Neural progenitor cell (in vitro differentiated cells): ENCODE results near the gene TEAD1. TPM values are rescaled to one million over a fixed set of nuclear protein-coding genes. Genes with fewer than 3 reads are reported as not detected.
A peak's percentile ranks its signal among the peaks of the same experiment; 100 is the strongest.

Experiments
- DNase-seq: peaks from one replicate; pipeline ENCODE4 v3.0.0-alpha.2; 2016; ENCODE audit warnings: low spot score
- H2AFZ ChIP-seq: fragments of 200-600 bp; sonication (generic); replicated peaks from 2 replicates; pipeline ENCODE4 v1.6.1; 2016; ENCODE audit warnings: antibody characterized with exemption
- H3F3A ChIP-seq: fragments of 200-600 bp; sonication (generic); 2 replicates; pipeline ENCODE4 v1.6.1; 2016; ENCODE audit warnings: antibody characterized with exemption, low read depth
- H3K27ac ChIP-seq: fragments of 200-600 bp; sonication (generic); 2 replicates; pipeline ENCODE4 v1.5.1; 2016; ENCODE audit warnings: mild to moderate bottlenecking
- H3K27me3 ChIP-seq: fragments of 200-600 bp; sonication (generic); 2 replicates; pipeline ENCODE4 v1.6.1; 2016; ENCODE audit warnings: mild to moderate bottlenecking, moderate library complexity
- H3K36me3 ChIP-seq: fragments of 200-600 bp; sonication (generic); 2 replicates; pipeline ENCODE4 v1.5.1; 2016
- H3K4me1 ChIP-seq: fragments of 200-600 bp; sonication (generic); 2 replicates; pipeline ENCODE4 v1.6.1; 2016; ENCODE audit warnings: mixed run types
- H3K4me2 ChIP-seq: fragments of 200-600 bp; sonication (generic); 2 replicates; pipeline ENCODE4 v1.6.1; 2016
- H3K4me3 ChIP-seq: fragments of 200-600 bp; sonication (generic); 2 replicates; pipeline ENCODE4 v1.5.1; 2016
- H3K79me2 ChIP-seq: fragments of 200-600 bp; sonication (generic); 2 replicates; pipeline ENCODE4 v1.6.1; 2016; ENCODE audit warnings: low read depth
- H3K9ac ChIP-seq: fragments of 200-600 bp; sonication (generic); 2 replicates; pipeline ENCODE4 v1.6.1; 2016
- H3K9me3 ChIP-seq: fragments of 200-600 bp; sonication (generic); 2 replicates; pipeline ENCODE4 v1.5.1; 2016; ENCODE audit warnings: low read depth
- H4K20me1 ChIP-seq: fragments of 200-600 bp; sonication (generic); 2 replicates; pipeline ENCODE4 v1.6.1; 2016; ENCODE audit warnings: low read depth
- H3K27ac Mint-ChIP-seq: 3 replicates; pipeline ENCODE4 v1.8.0; 2021; ENCODE audit warnings: mixed read lengths
- H3K27me3 Mint-ChIP-seq: 2 replicates; pipeline ENCODE4 v1.8.0; 2022; ENCODE audit warnings: low read depth, mild to moderate bottlenecking, inconsistent platforms, moderate library complexity, mixed read lengths; ENCODE audit not compliant: insufficient read depth
- H3K36me3 Mint-ChIP-seq: 3 replicates; pipeline ENCODE4 v1.8.0; 2021; ENCODE audit warnings: mixed read lengths
- H3K4me1 Mint-ChIP-seq: 3 replicates; pipeline ENCODE4 v1.8.0; 2021; ENCODE audit warnings: mixed read lengths
- H3K4me3 Mint-ChIP-seq: 3 replicates; pipeline ENCODE4 v1.8.0; 2021; ENCODE audit warnings: mild to moderate bottlenecking, moderate library complexity, mixed read lengths
- H3K9me3 Mint-ChIP-seq: 3 replicates; pipeline ENCODE4 v1.8.0; 2020; ENCODE audit warnings: mixed read lengths
- EZH2 ChIP-seq: fragments of 200-600 bp; sonication (generic); IDR thresholded peaks from 2 replicates; pipeline ENCODE4 v1.6.1; 2017; ENCODE audit warnings: antibody characterized with exemption, mild to moderate bottlenecking, moderate library complexity
- EZH2phosphoT487 ChIP-seq: fragments of 200-600 bp; sonication (generic); IDR thresholded peaks from 2 replicates; pipeline ENCODE4 v1.6.1; 2017; ENCODE audit warnings: antibody characterized with exemption
- total RNA-seq: library from RNA; depleted of rRNA; stranded (reverse); fragments of >200 nt; gene quantifications from 2 replicates; pipeline ENCODE4 v1.2.3, GENCODE V29; 2015; ENCODE audit warnings: low replicate concordance
- TF ChIP-seq, protein P1 (sequence below): fragments of 200-600 bp; sonication (generic); IDR thresholded peaks from 2 replicates; pipeline ENCODE4 v1.5.1; 2017; ENCODE audit warnings: antibody characterized with exemption, mild to moderate bottlenecking

TEAD1 gene
- total RNA-seq, 1 donor from 2014 or later: 98.3 TPM

DNA sequence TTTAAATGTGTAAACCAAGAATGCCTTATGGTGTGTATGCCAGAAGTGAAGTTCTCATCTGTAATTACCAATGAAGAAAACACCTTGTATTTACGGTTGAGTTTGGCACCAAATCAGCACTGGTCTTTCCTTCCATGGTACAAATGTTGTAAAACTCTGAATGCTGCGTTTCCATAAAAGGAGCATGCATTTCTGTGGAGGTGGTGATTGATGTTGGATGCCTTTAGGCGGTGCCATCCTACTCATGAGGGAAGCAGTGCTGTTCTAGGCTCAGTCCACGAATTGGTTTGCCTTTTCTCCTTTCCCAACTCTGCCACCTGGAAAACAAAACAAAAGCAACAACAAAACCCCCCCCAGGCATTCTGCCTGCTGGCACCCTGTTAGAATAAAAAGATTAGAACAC, 124.4 kb downstream of the TEAD1 start:
- H3K4me1 Mint-ChIP-seq: peaks cover 73% of the 10 kb centered on the region
- H3K4me3 ChIP-seq: no peak overlapping the region
- H3K27ac ChIP-seq: no peak overlapping the region
- no peaks in the 10 kb centered on the region for H3K36me3 ChIP-seq
- H3K9me3 Mint-ChIP-seq: no peaks in the 10 kb centered on the region
- no peak overlapping the region for H3K27ac Mint-ChIP-seq
- no peak for DNase-seq
- H3K27me3 Mint-ChIP-seq: peaks cover 2% of the 10 kb centered on the region
- TF ChIP-seq EZH2phosphoT487 (no peak), EZH2 (no peak)
- TF ChIP-seq, protein P1, sequence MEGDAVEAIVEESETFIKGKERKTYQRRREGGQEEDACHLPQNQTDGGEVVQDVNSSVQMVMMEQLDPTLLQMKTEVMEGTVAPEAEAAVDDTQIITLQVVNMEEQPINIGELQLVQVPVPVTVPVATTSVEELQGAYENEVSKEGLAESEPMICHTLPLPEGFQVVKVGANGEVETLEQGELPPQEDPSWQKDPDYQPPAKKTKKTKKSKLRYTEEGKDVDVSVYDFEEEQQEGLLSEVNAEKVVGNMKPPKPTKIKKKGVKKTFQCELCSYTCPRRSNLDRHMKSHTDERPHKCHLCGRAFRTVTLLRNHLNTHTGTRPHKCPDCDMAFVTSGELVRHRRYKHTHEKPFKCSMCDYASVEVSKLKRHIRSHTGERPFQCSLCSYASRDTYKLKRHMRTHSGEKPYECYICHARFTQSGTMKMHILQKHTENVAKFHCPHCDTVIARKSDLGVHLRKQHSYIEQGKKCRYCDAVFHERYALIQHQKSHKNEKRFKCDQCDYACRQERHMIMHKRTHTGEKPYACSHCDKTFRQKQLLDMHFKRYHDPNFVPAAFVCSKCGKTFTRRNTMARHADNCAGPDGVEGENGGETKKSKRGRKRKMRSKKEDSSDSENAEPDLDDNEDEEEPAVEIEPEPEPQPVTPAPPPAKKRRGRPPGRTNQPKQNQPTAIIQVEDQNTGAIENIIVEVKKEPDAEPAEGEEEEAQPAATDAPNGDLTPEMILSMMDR: no peak
- H3K79me2 ChIP-seq: peaks cover 100% of the 10 kb centered on the region
- H4K20me1 ChIP-seq: peaks cover 79% of the 10 kb centered on the region
- H3K4me3 Mint-ChIP-seq: no peak overlapping the region
- peaks cover 72% of the 10 kb centered on the region for H3K4me1 ChIP-seq
- no peaks in the 10 kb centered on the region for H3K27me3 ChIP-seq
- no peaks in the 10 kb centered on the region for H3K9me3 ChIP-seq
- peaks cover 35% of the 10 kb centered on the region for H3F3A ChIP-seq
- no peak overlapping the region for H3K9ac ChIP-seq
- H2AFZ ChIP-seq: no peak overlapping the region
- H3K36me3 Mint-ChIP-seq: peaks cover 17% of the 10 kb centered on the region
- peak overlapping the region; percentile 18 for H3K4me2 ChIP-seq

DNA sequence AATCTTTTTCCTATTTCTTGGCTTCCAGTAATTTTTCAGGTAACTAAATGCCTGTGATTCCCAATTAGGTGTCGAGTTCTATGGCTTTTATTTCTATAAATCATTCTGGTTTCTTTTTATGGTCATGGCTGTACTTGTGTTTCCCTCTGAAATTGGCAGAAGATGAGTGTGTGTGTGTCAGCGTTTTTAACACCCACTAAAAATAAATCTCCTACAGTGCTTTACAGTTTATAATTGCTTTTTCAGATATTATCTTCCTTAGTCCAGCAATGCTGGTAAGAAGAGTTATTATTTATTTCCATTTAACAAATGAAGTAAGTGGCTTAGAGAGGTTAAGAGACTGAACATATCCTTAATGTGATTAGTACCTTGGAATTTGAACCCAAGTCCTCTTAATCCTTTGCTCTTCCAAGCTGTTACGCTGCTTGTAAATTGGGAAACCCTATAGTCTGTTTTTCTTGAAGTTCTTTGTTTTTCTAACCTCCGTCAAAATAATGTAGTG, 125.2 kb downstream of the TEAD1 start:
- Histone ChIP-seq H3K27me3 (no peaks in the 10 kb centered on the region), H3K9me3 (no peaks in the 10 kb centered on the region), H3K27ac (peak overlapping the region; percentile 4), H3K4me1 (peaks cover 72% of the 10 kb centered on the region), H3K9ac (no peak overlapping the region), H3K36me3 (no peaks in the 10 kb centered on the region), H2AFZ (no peak overlapping the region), H4K20me1 (peaks cover 79% of the 10 kb centered on the region), H3K4me2 (peak overlapping the region; percentile 57), H3F3A (peaks cover 33% of the 10 kb centered on the region), H3K79me2 (peaks cover 100% of the 10 kb centered on the region), H3K4me3 (no peak overlapping the region)
- no peak for DNase-seq
- peaks cover 73% of the 10 kb centered on the region for H3K4me1 Mint-ChIP-seq
- peaks cover 2% of the 10 kb centered on the region for H3K27me3 Mint-ChIP-seq
- peaks cover 17% of the 10 kb centered on the region for H3K36me3 Mint-ChIP-seq
- peak overlapping the region; percentile 50 for H3K4me3 Mint-ChIP-seq
- TF ChIP-seq EZH2 (no peak), EZH2phosphoT487 (no peak)
- TF ChIP-seq, protein P1: no peak
- no peak overlapping the region for H3K27ac Mint-ChIP-seq
- no peaks in the 10 kb centered on the region for H3K9me3 Mint-ChIP-seq

DNA sequence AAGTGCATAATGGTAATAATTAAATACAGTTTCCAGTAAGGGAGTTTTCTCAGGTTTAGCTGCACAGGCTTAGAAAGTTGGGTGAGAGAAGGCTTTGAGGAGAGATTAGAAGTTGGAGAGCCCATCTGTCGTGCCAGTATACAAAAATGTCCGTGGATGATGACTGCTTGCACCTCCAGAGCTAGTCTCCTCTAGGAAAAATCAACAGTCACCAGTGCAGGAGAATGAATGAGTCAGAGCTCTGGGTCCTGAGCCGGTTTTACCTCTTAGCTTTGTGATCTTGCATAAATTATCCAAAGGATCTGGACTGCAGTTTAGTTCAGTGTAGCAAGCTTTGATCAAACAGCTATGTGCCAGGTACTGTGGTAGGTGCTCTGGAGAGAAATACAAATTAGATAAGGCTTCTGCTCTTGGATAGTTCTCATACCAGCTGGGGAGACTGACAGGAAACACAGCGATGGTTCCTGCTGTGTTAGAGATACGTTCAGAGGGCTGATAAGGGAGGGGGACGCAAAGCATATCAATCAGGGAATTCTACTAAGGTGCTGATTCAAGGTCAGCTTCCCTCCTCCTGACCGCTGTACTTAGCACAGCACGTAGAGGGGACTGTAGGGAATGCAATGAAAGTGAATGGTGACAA, 125.9 kb downstream of the TEAD1 start:
- H3K27me3 ChIP-seq: no peaks in the 10 kb centered on the region
- peaks cover 30% of the 10 kb centered on the region for H3F3A ChIP-seq
- Mint-ChIP-seq H3K36me3 (peaks cover 15% of the 10 kb centered on the region), H3K4me1 (peaks cover 74% of the 10 kb centered on the region), H3K27ac (peak overlapping the region; percentile 51), H3K27me3 (peaks cover 2% of the 10 kb centered on the region), H3K9me3 (no peaks in the 10 kb centered on the region), H3K4me3 (peak overlapping the region; percentile 50)
- H3K36me3 ChIP-seq: no peaks in the 10 kb centered on the region
- H3K9ac ChIP-seq: no peak overlapping the region
- peaks cover 79% of the 10 kb centered on the region for H4K20me1 ChIP-seq
- no peak overlapping the region for H2AFZ ChIP-seq
- TF ChIP-seq, protein P1: no peak
- TF ChIP-seq EZH2 (no peak), EZH2phosphoT487 (no peak)
- peaks cover 73% of the 10 kb centered on the region for H3K4me1 ChIP-seq
- H3K27ac ChIP-seq: peak overlapping the region; percentile 4
- DNase-seq: no peak
- H3K4me2 ChIP-seq: peak overlapping the region; percentile 57
- H3K4me3 ChIP-seq: no peak overlapping the region
- H3K9me3 ChIP-seq: no peaks in the 10 kb centered on the region
- H3K79me2 ChIP-seq: peaks cover 100% of the 10 kb centered on the region
